Activated CD4-positive, alpha-beta T cell treated with anti-CD3 and anti-CD28 coated beads for 1 hour (primary cell): Measurements from ENCODE around the gene RPP25L.
A peak's percentile ranks its signal among the peaks of the same experiment; 100 is the strongest.
"Not testable (repeated sequence)": the region's sequence is repeated elsewhere in the genome, so short reads cannot be mapped to it uniquely, and the experiment has no call there.

Experiments
- DNase-seq: peaks from one replicate; pipeline ENCODE4 v3.0.0-alpha.2; 2020

RPP25L gene, protein sequence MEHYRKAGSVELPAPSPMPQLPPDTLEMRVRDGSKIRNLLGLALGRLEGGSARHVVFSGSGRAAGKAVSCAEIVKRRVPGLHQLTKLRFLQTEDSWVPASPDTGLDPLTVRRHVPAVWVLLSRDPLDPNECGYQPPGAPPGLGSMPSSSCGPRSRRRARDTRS

GRCh38 chr9:34611811-34612787 lies at the start of gene RPP25L:
TSS of gene RPP25L (minus strand) at chr9:34612097. CDS start at chr9:34611296, 801 bp downstream.
- peak; percentile 72 for DNase-seq

DNA sequence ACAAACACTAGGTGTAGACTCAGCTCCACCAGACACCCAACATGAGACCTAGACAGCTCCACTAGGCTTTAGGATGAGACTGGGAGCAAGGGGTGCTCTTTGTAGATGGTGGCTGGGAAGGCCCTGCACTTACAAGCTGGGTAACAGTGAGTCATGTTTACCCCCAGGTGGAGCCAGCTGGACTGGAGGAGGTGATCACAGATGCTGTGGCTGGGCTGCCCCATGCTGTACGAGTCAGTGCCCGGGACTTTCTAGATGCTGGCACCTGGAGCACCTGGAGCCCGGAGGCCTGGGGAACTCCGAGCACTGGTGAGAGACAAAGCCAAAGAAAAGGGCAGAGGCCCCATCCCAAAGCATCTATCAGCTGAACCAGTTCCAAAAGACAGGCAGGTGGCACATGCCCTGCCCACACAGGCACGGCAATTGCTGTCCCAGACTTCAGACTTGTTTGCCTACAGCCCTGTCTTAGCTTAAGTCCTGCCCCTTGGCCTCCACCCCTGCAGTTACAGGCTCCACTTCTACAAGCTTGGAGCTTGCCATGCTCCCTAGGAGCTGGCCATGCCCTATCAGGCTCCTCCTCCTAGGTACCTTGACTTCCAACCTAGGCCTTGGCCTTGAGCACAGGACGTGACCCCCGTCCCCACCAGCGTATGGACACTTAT lies 47.8 kb upstream of the RPP25L start:
- DNase-seq: no peak

GRCh38 chr9:34658461-34658860 lies 46.6 kb upstream of the RPP25L start:
- no peak for DNase-seq

GRCh38 chr9:34656992-34657391 lies 45.1 kb upstream of the RPP25L start:
- no peak for DNase-seq

DNA sequence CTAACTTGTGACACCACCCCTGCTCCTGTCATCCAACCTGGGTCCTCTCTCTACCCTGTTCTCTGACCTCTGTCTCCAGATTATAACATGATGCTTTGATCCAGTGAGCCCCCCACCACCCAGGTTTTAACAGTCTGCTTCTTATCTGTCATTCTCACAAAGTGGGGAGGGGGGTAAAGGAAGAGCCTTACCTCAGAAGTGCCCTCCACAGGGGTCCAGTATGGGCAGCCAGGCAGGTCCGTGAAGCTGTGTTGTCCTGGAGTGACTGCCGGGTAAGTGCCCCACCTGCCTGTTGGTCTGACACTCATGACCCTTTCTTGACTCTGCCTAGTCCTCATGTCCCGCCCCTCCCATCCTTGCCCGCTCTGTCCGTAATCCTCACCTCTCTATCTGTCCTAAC lies 43.5 kb upstream of the RPP25L start:
- no peak for DNase-seq

GRCh38 chr9:34654323-34655051 lies 42.6 kb upstream of the RPP25L start:
- no peak for DNase-seq

DNA sequence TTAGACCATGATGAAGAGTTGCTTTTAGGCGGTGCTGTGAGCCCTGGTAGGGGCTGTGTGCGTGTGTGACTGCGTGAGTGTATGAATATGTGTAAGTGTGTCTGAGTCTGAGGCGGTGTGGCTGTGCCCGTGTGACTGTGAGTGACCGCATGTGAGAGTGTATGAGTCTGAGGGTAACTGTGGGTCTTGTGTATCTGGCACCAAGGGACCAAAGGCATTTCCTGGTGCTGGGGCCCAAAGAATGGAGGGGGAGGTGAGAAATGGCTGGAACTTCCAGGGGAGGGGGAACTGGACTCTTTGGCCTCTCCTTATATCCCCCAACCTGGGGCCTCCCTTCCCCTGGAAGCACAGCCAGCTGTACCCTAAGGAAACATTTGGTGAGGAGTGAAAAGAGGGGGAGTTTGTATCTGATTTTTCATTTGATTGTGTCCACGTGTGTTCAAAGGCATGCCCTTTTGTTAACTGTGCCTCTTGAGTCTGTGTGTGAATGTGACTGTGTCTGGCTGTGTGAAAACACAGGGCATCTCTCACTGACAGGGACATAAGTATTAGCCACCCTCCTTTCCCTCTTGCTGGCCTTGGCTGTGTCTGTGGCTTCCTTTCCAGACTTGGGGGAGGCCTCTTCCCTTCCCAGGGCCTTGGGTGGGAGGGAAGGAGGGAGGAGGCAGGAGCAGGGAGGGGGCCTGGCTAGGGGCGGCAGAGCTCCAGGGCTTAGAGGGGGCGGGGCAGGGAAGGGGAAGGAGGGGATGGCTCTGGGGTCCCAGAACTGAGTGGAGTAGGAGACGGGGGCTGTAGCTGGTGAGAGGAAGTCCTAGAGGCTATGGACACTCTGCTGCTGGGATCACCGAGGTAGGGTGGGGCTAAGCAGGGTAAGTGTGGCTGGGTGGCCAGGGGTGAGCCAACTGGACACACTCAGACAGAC lies 41.5 kb upstream of the RPP25L start:
- DNase-seq: no peak

DNA sequence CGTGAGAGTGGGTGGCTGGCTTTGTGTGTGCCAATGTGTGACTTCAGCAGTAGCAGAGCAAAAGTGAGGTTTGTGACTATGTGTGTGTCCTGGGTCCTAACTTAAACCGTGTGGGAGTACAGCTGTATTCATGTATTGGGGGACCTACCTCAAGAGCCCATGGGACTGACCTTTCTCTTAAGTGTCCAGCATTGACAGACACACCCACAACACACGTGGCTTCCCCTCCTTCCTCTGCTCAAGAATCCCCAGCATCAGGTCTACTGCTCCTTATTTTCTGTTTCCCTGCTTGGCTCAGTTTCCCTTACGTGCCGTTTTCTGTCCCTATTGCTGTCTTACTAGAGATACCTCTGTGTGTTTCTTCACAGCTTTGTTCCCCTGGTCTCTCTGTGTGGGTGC lies 40.7 kb upstream of the RPP25L start:
- no peak for DNase-seq

GRCh38 chr9:34651876-34652601 lies 40.1 kb upstream of the RPP25L start, which contains the start of gene IL11RA:
TSS of gene IL11RA (plus strand) at chr9:34652185. CDS start at chr9:34655218, 3,033 bp downstream.
- DNase-seq: no peak

DNA sequence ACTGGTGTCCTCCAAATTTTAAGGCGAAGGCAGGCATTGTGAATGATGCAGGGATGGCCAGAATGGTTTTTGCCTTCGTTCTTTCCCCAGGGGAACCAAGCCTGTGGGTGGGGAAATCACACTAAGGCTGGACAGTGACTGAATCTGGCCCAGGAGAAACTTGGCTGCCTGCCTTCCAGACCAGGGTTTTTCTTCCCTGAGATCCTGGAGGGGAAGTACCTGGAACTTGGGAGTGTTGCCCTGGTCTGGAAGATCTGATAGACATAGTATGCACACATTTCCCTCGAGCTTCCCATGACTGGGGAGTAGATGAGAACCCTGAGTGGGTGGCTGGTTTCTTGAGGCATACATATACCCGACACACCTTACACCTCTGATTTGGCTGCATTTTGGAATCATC lies 39.4 kb upstream of the RPP25L start:
- no peak for DNase-seq

DNA sequence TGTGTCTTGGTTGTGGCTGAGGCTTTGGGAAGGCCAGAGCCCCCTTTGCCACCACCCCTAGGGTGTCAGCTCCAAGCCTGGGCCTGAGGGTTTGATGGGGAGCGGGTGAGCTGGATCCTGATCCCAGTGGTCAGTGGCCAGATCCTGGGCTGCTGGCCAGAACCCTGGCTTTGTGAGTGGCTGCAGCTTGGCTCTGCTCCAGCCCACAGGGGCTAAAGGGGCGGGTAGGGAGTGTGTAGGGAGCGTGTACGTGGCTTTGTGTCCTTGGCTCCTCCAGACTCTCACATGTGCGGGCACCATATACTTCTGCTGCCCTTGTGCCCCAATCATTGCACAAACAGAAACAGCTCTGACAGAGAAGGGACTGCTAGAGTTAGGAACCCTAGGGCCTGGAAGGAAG lies 38.9 kb upstream of the RPP25L start:
- no peak for DNase-seq

DNA sequence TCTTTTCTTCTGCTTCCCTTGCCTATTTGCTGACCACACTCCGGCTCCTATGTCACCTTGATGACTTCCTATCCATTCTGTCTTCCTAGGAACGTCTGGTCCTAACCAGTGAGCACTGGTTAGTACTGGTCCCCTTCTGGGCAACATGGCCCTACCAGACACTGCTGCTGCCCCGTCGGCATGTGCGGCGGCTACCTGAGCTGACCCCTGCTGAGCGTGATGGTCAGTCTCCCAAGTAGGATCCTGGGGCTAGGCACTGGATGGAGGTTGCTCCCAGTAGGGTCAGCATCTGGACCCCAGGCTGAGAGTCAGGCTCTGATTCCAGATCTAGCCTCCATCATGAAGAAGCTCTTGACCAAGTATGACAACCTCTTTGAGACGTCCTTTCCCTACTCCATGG lies 36.8 kb upstream of the RPP25L start:
- no peak for DNase-seq

- no peak for DNase-seq
Observed at GRCh38 chr9:34647651-34648050, 35.8 kb upstream of the RPP25L start.

GRCh38 chr9:34647084-34647403 lies 35.1 kb upstream of the RPP25L start:
- DNase-seq: no peak

GRCh38 chr9:34646211-34647083 lies 34.5 kb upstream of the RPP25L start, which contains the start of gene GALT:
TSS of gene GALT (plus strand) at chr9:34646675. CDS start at chr9:34646705, 30 bp downstream.
- peak; percentile 94 for DNase-seq

DNA sequence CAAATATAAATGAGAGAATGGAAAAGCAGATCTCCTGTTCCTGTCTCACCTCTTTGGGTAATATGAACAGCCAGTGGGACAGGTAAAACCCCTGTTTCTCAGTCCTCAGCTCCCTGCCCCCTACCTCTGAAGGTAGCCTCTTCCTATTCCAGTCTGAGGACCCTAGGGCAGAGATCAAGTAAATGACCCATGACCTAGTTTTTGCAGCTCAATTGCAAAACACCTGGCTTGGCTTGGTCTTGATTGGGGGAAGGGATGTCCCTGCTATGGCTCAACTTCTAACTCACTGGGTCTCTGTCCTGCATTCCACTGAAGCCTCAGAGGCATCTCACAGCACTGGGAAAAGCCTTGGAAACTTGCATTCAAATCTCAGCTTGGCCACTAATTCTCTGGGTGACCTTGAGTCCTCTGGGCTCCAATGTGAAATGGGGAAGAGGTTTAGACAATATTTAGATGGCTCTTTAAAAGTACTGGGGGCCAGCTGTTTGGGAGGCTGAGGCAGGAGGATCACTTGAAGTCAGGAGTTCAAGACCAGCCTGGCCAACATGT lies 32.9 kb upstream of the RPP25L start:
- DNase-seq: no peak

DNA sequence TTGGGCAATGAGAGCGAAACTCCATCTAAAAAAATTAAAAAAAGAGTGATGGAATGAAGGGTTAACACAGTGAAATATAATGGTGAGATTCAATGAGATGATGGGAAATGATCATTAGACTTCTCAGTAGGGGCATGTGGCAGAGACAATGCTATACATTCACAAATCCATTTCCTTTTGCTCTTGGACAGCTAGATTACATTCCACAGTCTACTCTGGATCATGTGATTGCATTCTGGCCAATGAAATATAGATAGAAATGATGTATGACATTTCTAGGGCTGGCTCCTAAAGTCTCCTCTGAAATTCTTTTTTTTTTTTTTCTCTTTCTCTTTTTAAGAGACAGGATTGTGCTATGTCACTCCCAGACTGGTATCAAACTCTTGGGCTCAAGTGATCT lies 30.8 kb upstream of the RPP25L start:
- DNase-seq: no peak

DNA sequence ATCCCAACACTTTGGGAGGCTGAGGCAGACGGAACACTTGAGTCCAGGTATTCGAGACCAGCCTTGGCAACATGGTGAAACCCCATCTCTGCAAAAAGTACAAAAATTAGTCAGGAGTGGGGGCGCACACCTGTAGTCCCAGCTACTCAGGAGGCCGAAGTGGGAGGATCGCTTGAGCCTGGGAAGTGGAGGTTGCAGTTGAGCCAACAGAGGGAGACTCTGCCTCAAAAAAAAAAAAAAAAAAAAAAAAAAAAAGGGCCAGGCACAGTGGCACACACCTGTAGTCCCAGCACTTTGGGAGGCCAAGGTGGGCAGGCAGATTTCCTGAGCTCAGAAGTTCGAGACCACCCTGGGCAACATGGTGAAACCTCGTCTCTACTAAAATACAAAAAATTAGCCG lies 27.4 kb upstream of the RPP25L start:
- not testable (repeated sequence) for DNase-seq

- no peak for DNase-seq
Observed at GRCh38 chr9:34638138-34638445, 26.2 kb upstream of the RPP25L start.
